Activated T-cell treated with anti-CD3 and anti-CD28 coated beads for 1 hour (primary cell): ENCODE measurements around the gene LAMTOR3.

Experiments used
- DNase-seq: peaks from one replicate; pipeline ENCODE4 v3.0.0-alpha.2; 2020; ENCODE audit warnings: low read depth

Gene LAMTOR3

GRCh38 chr4:99894161-99894997, at the start of gene LAMTOR3:
LAMTOR3 (minus strand) TSS chr4:99894427; CDS start chr4:99893963, 464 bp downstream.
- DNase-seq = peak; percentile 82

- no peak for DNase-seq
These were observed 44.1 kb upstream of the LAMTOR3 start for GRCh38 chr4:99938243-99938753.

- no peak for DNase-seq
These were observed 40.7 kb upstream of the LAMTOR3 start for GRCh38 chr4:99934891-99935290.

- DNase-seq = no peak
These were observed 33.3 kb upstream of the LAMTOR3 start for GRCh38 chr4:99927566-99927965.

GRCh38 chr4:99921174-99921573, 26.9 kb upstream of the LAMTOR3 start:
- no peak for DNase-seq

- no peak for DNase-seq
These were observed 24.4 kb upstream of the LAMTOR3 start for GRCh38 chr4:99918656-99919055.

- DNase-seq = no peak
These were observed 23.3 kb upstream of the LAMTOR3 start for GRCh38 chr4:99917575-99917974.

GRCh38 chr4:99915449-99915848, 21.2 kb upstream of the LAMTOR3 start:
- no peak for DNase-seq

GRCh38 chr4:99894998-99895397, 771 bp upstream of the LAMTOR3 start:
- DNase-seq = no peak

- no peak for DNase-seq
These were observed 427 bp downstream of the LAMTOR3 start for GRCh38 chr4:99893839-99894160.

GRCh38 chr4:99893029-99893428, 1.2 kb downstream of the LAMTOR3 start:
- no peak for DNase-seq

GRCh38 chr4:99891351-99891750, 2.9 kb downstream of the LAMTOR3 start:
- no peak for DNase-seq

GRCh38 chr4:99887837-99888236, 6.4 kb downstream of the LAMTOR3 start:
- no peak for DNase-seq

GRCh38 chr4:99886146-99886545, 8.1 kb downstream of the LAMTOR3 start:
- no peak for DNase-seq

- DNase-seq = no peak
These were observed 8.5 kb downstream of the LAMTOR3 start for GRCh38 chr4:99885687-99886086.

GRCh38 chr4:99885063-99885664, 9.1 kb downstream of the LAMTOR3 start:
- no peak for DNase-seq

GRCh38 chr4:99879458-99879857, 14.8 kb downstream of the LAMTOR3 start:
- no peak for DNase-seq

- no peak for DNase-seq
These were observed 15.6 kb downstream of the LAMTOR3 start for GRCh38 chr4:99878604-99879003.

GRCh38 chr4:99876946-99877345, 17.3 kb downstream of the LAMTOR3 start:
- DNase-seq = no peak

GRCh38 chr4:99875071-99875470, 19.2 kb downstream of the LAMTOR3 start:
- DNase-seq = no peak

GRCh38 chr4:99872570-99872969, 21.7 kb downstream of the LAMTOR3 start:
- no peak for DNase-seq

GRCh38 chr4:99868126-99868596, 26.1 kb downstream of the LAMTOR3 start:
- no peak for DNase-seq

GRCh38 chr4:99863804-99864203, 30.4 kb downstream of the LAMTOR3 start:
- no peak for DNase-seq
